HepG2 (cell line): ENCODE results near the gene OR2T10. TPM values are rescaled to one million over a fixed set of nuclear protein-coding genes. Genes with fewer than 3 reads are reported as not detected.
"Not testable (repeated sequence)": the region's sequence is repeated elsewhere in the genome, so short reads cannot be mapped to it uniquely, and the experiment has no call there.

Source experiments
- ATAC-seq: fragments of 200-7000 bp; cut with Tn5 transposase; 3 replicates; pipeline ENCODE4 v1.9.1; 2020; ENCODE audit warnings: mild to moderate bottlenecking, moderate library complexity
- BruUV-seq: library from RNA; stranded (reverse); fragments of 400-500 nt; replicated peaks from 2 replicates; lab custom pipeline; 2021; lab: Mats Ljungman, UMichigan
- CTCF ChIA-PET: fragments of 300-600 bp; formaldehyde crosslinking; extraction: SDS; loops from one replicate; lab custom pipeline; 2021; ENCODE audit warnings: low total read pairs, inconsistent platforms, low intra/inter-chr PET ratio; lab: Yijun Ruan, JAX
- POLR2A ChIA-PET: fragments of 350-600 bp; sonication (Branson Sonifier 250); formaldehyde crosslinking; loops from one replicate; lab custom pipeline; 2020; ENCODE audit warnings: antibody characterized with exemption, inconsistent platforms; lab: Yijun Ruan, JAX
- DNase-seq: peaks from one replicate; pipeline ENCODE4 v3.0.0-alpha.2; 2015; ENCODE audit warnings: low spot score
- FAIRE-seq: peaks from 3 replicates; lab custom pipeline; 2011; peaks lifted over from hg19 to GRCh38; lab: Jason Lieb, UNC
- H2AFZ ChIP-seq: one replicate; pipeline ENCODE4 v1.6.1; 2011; ENCODE audit warnings: low read length, inconsistent platforms
- H3K27ac ChIP-seq: fragments of 300-600 bp; 3 replicates; pipeline ENCODE4 v1.8.0; 2011; ENCODE audit warnings: mixed run types, mild to moderate bottlenecking, mixed read lengths, low read length, inconsistent platforms; ENCODE audit not compliant: insufficient read depth; ENCODE audit errors: extremely low read length
- H3K27me3 ChIP-seq, 2 experiments: fragments of 200-600 bp in 1 of 2; 2 replicates in 1 of 2; 3 replicates in 1 of 2; pipeline versions ENCODE4 v1.6.0 to v1.8.0; 2011; ENCODE audit warnings: low read length in 2 of 2, mild to moderate bottlenecking in 2 of 2, moderate library complexity in 2 of 2, inconsistent platforms in 1 of 2; ENCODE audit not compliant: insufficient read depth in 2 of 2, control insufficient read depth in 1 of 2
- H3K36me3 ChIP-seq, 2 experiments: fragments of 200-600 bp in 1 of 2; replicated peaks in 1 of 2; 2 replicates in 1 of 2; 3 replicates in 1 of 2; pipeline versions ENCODE4 v1.5.1 to v1.8.0; 2011; ENCODE audit warnings: low read length in 2 of 2, inconsistent platforms in 1 of 2; ENCODE audit not compliant: insufficient read depth in 2 of 2, control insufficient read depth in 1 of 2
- H3K4me1 ChIP-seq: 2 replicates; pipeline ENCODE4 v1.5.1; 2012; ENCODE audit warnings: low read length, inconsistent platforms; ENCODE audit not compliant: insufficient read depth
- H3K4me2 ChIP-seq: 2 replicates; pipeline ENCODE4 v1.6.0; 2011; ENCODE audit warnings: low read depth, low read length, inconsistent platforms
- H3K4me3 ChIP-seq, 3 experiments: fragments of 200-600 bp in 1 of 3; sonication (generic), shearing (Covaris generic) in 1 of 3; replicated peaks in 1 of 3; 2 replicates each; pipeline ENCODE4 v1.5.1; 2011 to 2016; ENCODE audit warnings: low read length in 3 of 3, inconsistent platforms in 2 of 3, low read depth in 2 of 3, mild to moderate bottlenecking in 2 of 3, control low read depth in 1 of 3, mixed read lengths in 1 of 3; ENCODE audit not compliant: insufficient read depth in 1 of 3
- H3K79me2 ChIP-seq: one replicate; pipeline ENCODE4 v1.6.1; 2011; ENCODE audit warnings: low read length, inconsistent platforms; ENCODE audit not compliant: insufficient read depth
- H3K9ac ChIP-seq: 2 replicates; pipeline ENCODE4 v1.6.0; 2011; ENCODE audit warnings: mild to moderate bottlenecking, low read depth, low read length, inconsistent platforms; ENCODE audit not compliant: insufficient read depth
- H3K9me3 ChIP-seq: 2 replicates; pipeline ENCODE4 v1.5.1; 2012; ENCODE audit warnings: mild to moderate bottlenecking, low read length
- H4K20me1 ChIP-seq: 2 replicates; pipeline ENCODE4 v1.6.0; 2011; ENCODE audit warnings: inconsistent platforms, mild to moderate bottlenecking, low read length, moderate library complexity; ENCODE audit not compliant: insufficient read depth
- WGBS: methylation state at CpG from one replicate; pipeline ENCODE4 v1.1.6; 2017; ENCODE audit warnings: low lambda C conversion rate; 5-methylcytosine and 5-hydroxymethylcytosine counted together
- in situ Hi-C: cut with HindIII; loops from 2 replicates; pipeline ENCODE4 v1.10.0; 2017; ENCODE audit warnings: low pct_unique_long_range_greater_than_20kb; ENCODE audit not compliant: extremely low pct_ligation_motif_present
- intact Hi-C: fragments of 100-400 bp; cut with micrococcal nuclease; formaldehyde crosslinking; loops from one replicate; pipeline ENCODE4 v1.10.0; 2022; ENCODE audit not compliant: unreplicated experiment
- polyA plus RNA-seq, 8 experiments: library from polyadenylated mRNA; depleted of rRNA in 3 of 8; stranded (reverse) in 7 of 8; unstranded in 1 of 8; fragments of >200 nt; fragmentation: Illumina TruSeq in 4 of 8; extraction: Trizol in 4 of 8; gene quantifications; 2 replicates each; pipeline versions ENCODE4 v1.2.1 to v1.2.3, GENCODE V29; 2011 to 2016; ENCODE audit warnings: low read depth in 4 of 8, missing spikeins in 1 of 8, mixed read lengths in 1 of 8; ENCODE audit not compliant: insufficient read depth in 1 of 8
- small RNA-seq, 3 experiments: library from RNA; depleted of rRNA; stranded (forward); fragments of <200 nt; gene quantifications; one replicate each; pipeline ENCODE3, GENCODE V24; 2012; ENCODE audit warnings: low read depth in 2 of 3, low replicate concordance in 1 of 3; ENCODE audit not compliant: insufficient read length in 3 of 3, insufficient read depth in 2 of 3
- total RNA-seq, 5 experiments: library from RNA; depleted of rRNA; stranded (reverse); fragments of >200 nt; fragmentation: Illumina TruSeq; extraction: Trizol; gene quantifications; 2 replicates each; pipeline ENCODE4 v1.2.3, GENCODE V29; 2016; ENCODE audit warnings: low read depth in 1 of 5

Gene OR2T10
- total and polyA plus RNA-seq, 2 of the 13 experiments (the other 11 are each of a cell fraction or from before 2014, with no cell fraction given) = not detected

DNA sequence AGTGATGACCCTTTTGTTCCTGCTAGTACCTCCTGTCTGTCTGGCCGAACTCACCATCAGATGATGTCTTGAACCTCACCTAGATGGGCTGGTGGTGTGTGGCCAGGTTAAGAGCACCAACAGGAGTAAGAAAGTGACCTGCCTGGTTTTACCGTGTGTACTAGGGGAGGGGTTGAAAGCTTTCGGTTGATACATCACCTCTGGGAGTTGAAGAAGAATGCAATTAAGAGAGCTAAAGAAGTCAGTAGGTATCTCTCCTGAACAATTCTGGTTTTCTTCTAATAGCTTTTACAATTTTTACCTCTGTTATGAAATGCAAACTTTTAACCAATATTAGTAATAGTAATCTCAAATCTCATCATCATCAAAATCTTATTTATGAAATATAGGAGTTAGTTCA is 34.8 kb downstream of the OR2T10 start, which contains the start of gene OR2T29:
TSS of gene OR2T29 (minus strand) at position 101 of the 400 bp plus-strand sequence. CDS start 3,281 bp downstream, outside the sequence.
- H3K27ac ChIP-seq, H3K4me1 ChIP-seq, H2AFZ ChIP-seq, FAIRE-seq, H3K4me3 ChIP-seq, H4K20me1 ChIP-seq, ATAC-seq, in situ Hi-C loops, H3K9me3 ChIP-seq, H3K27me3 ChIP-seq, H3K9ac ChIP-seq, POLR2A ChIA-PET, H3K4me2 ChIP-seq, intact Hi-C loops, DNase-seq, H3K79me2 ChIP-seq, H3K36me3 ChIP-seq, CTCF ChIA-PET, BruUV-seq: not testable (repeated sequence)
- 30% methylated on average over 2 of the region's 3 CpGs for WGBS

DNA sequence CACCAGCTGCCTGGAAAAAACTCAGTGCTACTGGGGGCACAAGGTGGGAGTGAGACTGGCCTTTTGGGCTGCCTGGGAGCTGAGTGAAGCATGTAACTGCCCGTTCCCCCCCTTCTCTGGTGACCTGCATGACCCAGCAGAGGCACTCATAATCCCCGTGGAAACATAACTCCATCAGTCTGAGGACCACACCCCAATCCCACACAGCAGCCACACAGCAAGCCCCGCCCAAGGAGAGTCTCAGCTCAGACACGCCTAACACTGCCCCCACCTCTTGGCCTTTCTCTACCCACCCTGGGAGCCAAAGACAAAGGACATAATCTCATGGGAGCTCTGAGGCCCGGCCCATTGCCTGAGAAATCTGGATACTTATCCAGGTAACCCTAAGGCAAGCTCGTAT is 46.5 kb downstream of the OR2T10 start:
- POLR2A ChIA-PET, BruUV-seq, FAIRE-seq: not testable (repeated sequence)

DNA sequence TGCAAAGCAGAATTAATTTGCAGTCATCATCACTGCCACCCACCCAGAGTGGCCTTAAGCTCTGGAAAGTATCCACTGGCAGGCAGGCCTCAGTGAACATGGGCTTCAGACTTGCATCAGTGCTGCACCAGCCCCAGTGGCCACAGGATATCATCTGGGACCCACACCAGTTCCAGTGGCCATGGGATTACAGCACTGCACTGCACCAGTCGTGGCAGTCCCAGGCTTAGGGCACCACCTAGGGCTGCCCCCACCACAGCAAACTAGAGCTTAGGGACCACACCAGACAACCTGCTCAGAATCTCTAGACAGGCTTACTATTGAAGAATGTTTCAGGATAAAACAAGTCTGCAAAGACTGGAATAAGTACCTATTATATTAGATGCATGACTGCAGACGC is 50.1 kb downstream of the OR2T10 start:
- H3K36me3 ChIP-seq, H2AFZ ChIP-seq, intact Hi-C loops, H3K9ac ChIP-seq, CTCF ChIA-PET, in situ Hi-C loops, FAIRE-seq, BruUV-seq, ATAC-seq, H3K4me1 ChIP-seq, H3K79me2 ChIP-seq, H4K20me1 ChIP-seq, H3K9me3 ChIP-seq, H3K27ac ChIP-seq, H3K4me2 ChIP-seq, H3K27me3 ChIP-seq, H3K4me3 ChIP-seq, POLR2A ChIA-PET, DNase-seq: not testable (repeated sequence)
- no CpG with 5 or more reads among the region's 2 CpGs for WGBS

More for the DNA sequence above, 46.5 kb downstream of the OR2T10 start:
- no CpG with 5 or more reads among the region's 6 CpGs for WGBS
- DNase-seq, intact Hi-C loops, in situ Hi-C loops, H4K20me1 ChIP-seq, H3K4me3 ChIP-seq, H3K4me1 ChIP-seq, ATAC-seq, CTCF ChIA-PET, H2AFZ ChIP-seq, H3K9me3 ChIP-seq, H3K27me3 ChIP-seq, H3K4me2 ChIP-seq, H3K79me2 ChIP-seq, H3K36me3 ChIP-seq, H3K27ac ChIP-seq, H3K9ac ChIP-seq: not testable (repeated sequence)

Small RNA genes lying within 50 kb of the gene (small RNA-seq; reads per million reads assigned to genes)
- gene RF00019 = 0 reads per million in 3 experiments

Other genes with a start within 250 kb of the OR2T10 start
- gene OR14C36, start 248.9 kb downstream of the OR2T10 start, total RNA-seq (2016; rRNA removed; fragmentation: Illumina TruSeq; extraction: Trizol) = not detected in 2 replicates
- gene OR14C36, start 248.9 kb downstream of the OR2T10 start, polyA plus RNA-seq (2011; rRNA removed) = not detected in 2 replicates
- not detected in 2 replicates for gene OR2T4, start 236.0 kb downstream of the OR2T10 start, total RNA-seq (2016; rRNA removed; fragmentation: Illumina TruSeq; extraction: Trizol)
- not detected in 2 replicates for gene OR2T4, start 236.0 kb downstream of the OR2T10 start, polyA plus RNA-seq (2011; rRNA removed)
- gene OR2T6, start 222.0 kb downstream of the OR2T10 start, total RNA-seq (2016; rRNA removed; fragmentation: Illumina TruSeq; extraction: Trizol) = not detected in 2 replicates
- gene OR2T6, start 222.0 kb downstream of the OR2T10 start, polyA plus RNA-seq (2011; rRNA removed) = not detected in 2 replicates
- gene OR2T1, start 194.7 kb downstream of the OR2T10 start, total RNA-seq (2016; rRNA removed; fragmentation: Illumina TruSeq; extraction: Trizol) = not detected in 2 replicates
- gene OR2T1, start 194.7 kb downstream of the OR2T10 start, polyA plus RNA-seq (2011; rRNA removed) = not detected in 2 replicates
- not detected in 2 replicates for gene OR2T2, start 152.1 kb downstream of the OR2T10 start, total RNA-seq (2016; rRNA removed; fragmentation: Illumina TruSeq; extraction: Trizol)
- not detected in 2 replicates for gene OR2T2, start 152.1 kb downstream of the OR2T10 start, polyA plus RNA-seq (2011; rRNA removed)
- not detected in 2 replicates for gene OR2T3, start 124.3 kb downstream of the OR2T10 start, total RNA-seq (2016; rRNA removed; fragmentation: Illumina TruSeq; extraction: Trizol)
- not detected in 2 replicates for gene OR2T3, start 124.3 kb downstream of the OR2T10 start, polyA plus RNA-seq (2011; rRNA removed)
- gene OR2T5, start 109.1 kb downstream of the OR2T10 start, total RNA-seq (2016; rRNA removed; fragmentation: Illumina TruSeq; extraction: Trizol) = not detected in 2 replicates
- gene OR2T5, start 109.1 kb downstream of the OR2T10 start, polyA plus RNA-seq (2011; rRNA removed) = not detected in 2 replicates
- gene OR2G6, start 89.6 kb downstream of the OR2T10 start, total RNA-seq (2016; rRNA removed; fragmentation: Illumina TruSeq; extraction: Trizol) = not detected in 2 replicates
- gene OR2G6, start 89.6 kb downstream of the OR2T10 start, polyA plus RNA-seq (2011; rRNA removed) = not detected in 2 replicates
- not detected in 2 replicates for gene OR2T29, start 34.9 kb downstream of the OR2T10 start, total RNA-seq (2016; rRNA removed; fragmentation: Illumina TruSeq; extraction: Trizol)
- gene OR2T29, start 34.9 kb downstream of the OR2T10 start, polyA plus RNA-seq (2011; rRNA removed) = not detected in 2 replicates
- gene OR2T34, start 22.9 kb downstream of the OR2T10 start, total RNA-seq (2016; rRNA removed; fragmentation: Illumina TruSeq; extraction: Trizol) = not detected in 2 replicates
- not detected in 2 replicates for gene OR2T34, start 22.9 kb downstream of the OR2T10 start, polyA plus RNA-seq (2011; rRNA removed)
- gene OR2T11, start 37.4 kb upstream of the OR2T10 start, total RNA-seq (2016; rRNA removed; fragmentation: Illumina TruSeq; extraction: Trizol) = not detected in 2 replicates
- gene OR2T11, start 37.4 kb upstream of the OR2T10 start, polyA plus RNA-seq (2011; rRNA removed) = not detected in 2 replicates
- gene OR2T35, start 47.6 kb upstream of the OR2T10 start, total RNA-seq (2016; rRNA removed; fragmentation: Illumina TruSeq; extraction: Trizol) = not detected in 2 replicates
- not detected in 2 replicates for gene OR2T35, start 47.6 kb upstream of the OR2T10 start, polyA plus RNA-seq (2011; rRNA removed)
- gene OR2T27, start 57.8 kb upstream of the OR2T10 start, total RNA-seq (2016; rRNA removed; fragmentation: Illumina TruSeq; extraction: Trizol) = not detected in 2 replicates
- gene OR2T27, start 57.8 kb upstream of the OR2T10 start, polyA plus RNA-seq (2011; rRNA removed) = not detected in 2 replicates
- gene OR14I1, start 105.1 kb upstream of the OR2T10 start, total RNA-seq (2016; rRNA removed; fragmentation: Illumina TruSeq; extraction: Trizol) = not detected in 2 replicates
- gene OR14I1, start 105.1 kb upstream of the OR2T10 start, polyA plus RNA-seq (2011; rRNA removed) = not detected in 2 replicates
- not detected in 2 replicates for gene LYPD8, start 158.1 kb upstream of the OR2T10 start, total RNA-seq (2016; rRNA removed; fragmentation: Illumina TruSeq; extraction: Trizol)
- gene LYPD8, start 158.1 kb upstream of the OR2T10 start, polyA plus RNA-seq (2011; rRNA removed) = not detected in 2 replicates
- gene SH3BP5L, start 228.2 kb upstream of the OR2T10 start, total RNA-seq (2016; rRNA removed; fragmentation: Illumina TruSeq; extraction: Trizol) = 10.2 and 14.9 TPM in 2 replicates
- 10.3 and 12.3 TPM in 2 replicates for gene SH3BP5L, start 228.2 kb upstream of the OR2T10 start, polyA plus RNA-seq (2011; rRNA removed)
- 16.8 and 17.2 TPM in 2 replicates for gene ZNF672, start 240.5 kb upstream of the OR2T10 start, total RNA-seq (2016; rRNA removed; fragmentation: Illumina TruSeq; extraction: Trizol)
- gene ZNF672, start 240.5 kb upstream of the OR2T10 start, polyA plus RNA-seq (2011; rRNA removed) = 22.9 and 25.1 TPM in 2 replicates